Astrocyte (in vitro differentiated cells and primary cell): ENCODE results near the gene BATF.

ENCODE experiments used
- CTCF ChIP-seq: IDR thresholded peaks from 2 replicates; pipeline ENCODE4 v1.5.1; 2011; ENCODE audit warnings: low read depth, mild to moderate bottlenecking, inconsistent platforms, low read length, moderate library complexity; ENCODE audit not compliant: insufficient read depth
- EZH2 ChIP-seq: IDR thresholded peaks from 2 replicates; pipeline ENCODE4 v1.6.1; 2012; ENCODE audit warnings: mild to moderate bottlenecking, low read length, inconsistent platforms; ENCODE audit not compliant: insufficient read depth

GRCh38 chr14:75549169-75549568 is 26.9 kb downstream of the BATF start:
- TF ChIP-seq CTCF (no peak), EZH2 (no peak)
